SHP77 (cell line): ENCODE measurements around the gene FBXO31.
A peak's percentile ranks its signal among the peaks of the same experiment; 100 is the strongest.

ENCODE experiments used
- DNase-seq, 2 experiments: peaks; one replicate each; lab custom pipeline; 2025; lab: John Stamatoyannopoulos, UW

The FBXO31 gene

DNA sequence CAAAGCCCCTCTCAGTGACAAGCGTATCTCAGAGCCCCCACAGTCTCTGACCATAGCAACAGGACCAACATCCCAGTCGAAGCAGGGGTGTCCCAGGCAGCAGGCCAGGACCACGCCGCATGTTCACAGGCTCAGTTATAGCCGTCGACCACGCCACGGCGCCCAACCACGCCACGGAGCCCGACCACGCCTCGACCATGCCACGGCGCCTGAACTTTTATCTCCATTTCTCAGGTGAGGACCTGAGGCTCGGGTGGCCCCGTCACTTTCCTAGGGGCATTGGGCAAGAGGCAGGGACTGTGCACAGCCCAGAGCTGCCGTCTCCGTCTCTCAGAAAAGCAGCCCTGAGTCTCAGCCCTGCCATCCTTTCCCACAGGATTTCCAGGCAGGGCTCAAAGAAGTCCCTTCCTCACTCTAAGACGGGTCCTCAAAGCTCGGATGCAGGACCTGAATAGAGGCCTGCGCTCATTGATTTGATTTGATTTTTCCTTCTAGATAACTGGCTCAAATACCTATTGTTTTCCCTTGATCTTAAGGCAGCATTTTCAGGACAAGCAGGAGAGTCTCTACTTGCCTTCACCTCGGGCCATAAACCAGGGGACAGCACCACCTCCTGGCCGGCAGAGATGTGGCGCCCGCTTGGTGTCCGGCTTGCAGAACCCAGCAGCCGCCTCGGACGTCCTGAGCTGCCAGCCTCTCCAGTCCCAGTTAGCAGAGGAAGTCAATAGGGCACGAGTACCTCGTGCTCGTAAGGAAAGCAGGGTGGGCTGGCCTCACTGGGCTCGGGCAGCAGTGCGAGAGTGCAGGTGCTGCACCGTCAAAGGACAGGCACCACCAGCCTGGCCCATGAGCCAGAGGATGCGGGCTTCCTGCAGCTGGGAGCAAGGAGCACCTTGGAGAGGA is 105.1 kb downstream of the FBXO31 start:
- DNase-seq, result peak; percentile 56 to 62
